Stimulated activated CD4-positive, alpha-beta T cell treated with anti-CD3 and anti-CD28 coated beads, Interleukin-2, amount 100 ng/mL, for 4 hours (primary cell): ENCODE results near the gene IFNA8.
A peak's percentile ranks its signal among the peaks of the same experiment; 100 is the strongest.
"Not testable (repeated sequence)": the region's sequence is repeated elsewhere in the genome, so short reads cannot be mapped to it uniquely, and the experiment has no call there.

Experiments used
- DNase-seq: peaks from one replicate; pipeline ENCODE4 v3.0.0-alpha.2; 2020; ENCODE audit warnings: low read depth

The IFNA8 gene

DNA sequence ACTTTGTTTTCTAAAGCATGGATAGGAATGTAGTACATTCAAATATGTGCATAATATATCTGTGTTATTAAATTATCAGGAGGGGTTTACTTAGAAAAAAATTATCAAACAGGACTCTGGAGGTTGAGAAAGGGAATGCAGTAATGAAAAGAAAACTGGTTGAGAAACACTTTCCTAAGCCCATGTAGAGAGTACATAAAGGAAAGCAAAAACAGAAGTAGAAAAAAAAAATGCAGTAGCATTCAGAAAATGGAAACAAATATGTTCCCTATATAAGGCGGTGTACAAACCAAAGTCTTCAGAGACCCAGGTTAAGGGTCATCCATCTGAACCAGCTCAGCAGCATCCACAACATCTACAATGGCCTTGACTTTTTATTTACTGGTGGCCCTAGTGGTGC lies at the start of gene IFNA8:
IFNA8 (plus strand) TSS at position 301 of the 400 bp plus-strand sequence; CDS start at position 361, 60 bp downstream.
- DNase-seq: no peak

DNA sequence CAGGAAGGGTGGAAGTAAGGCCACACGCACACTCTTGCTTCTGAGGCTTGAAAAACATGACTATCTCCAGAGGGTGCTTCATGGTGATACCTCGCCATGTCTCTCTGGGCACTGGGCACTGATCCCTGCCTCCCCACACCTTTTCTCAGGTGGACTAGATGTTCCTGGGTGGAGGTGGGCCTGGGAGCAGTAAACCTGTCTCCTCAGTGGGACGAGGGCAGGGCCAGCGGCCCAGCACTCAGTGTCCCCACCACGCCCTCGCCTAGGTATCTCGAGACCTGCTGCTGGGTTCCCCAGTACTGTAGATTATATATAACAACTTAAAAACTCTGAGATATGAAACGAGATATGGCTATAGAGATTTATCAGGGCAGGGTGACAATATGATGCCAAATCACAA lies 46.6 kb upstream of the IFNA8 start:
- no peak for DNase-seq

DNA sequence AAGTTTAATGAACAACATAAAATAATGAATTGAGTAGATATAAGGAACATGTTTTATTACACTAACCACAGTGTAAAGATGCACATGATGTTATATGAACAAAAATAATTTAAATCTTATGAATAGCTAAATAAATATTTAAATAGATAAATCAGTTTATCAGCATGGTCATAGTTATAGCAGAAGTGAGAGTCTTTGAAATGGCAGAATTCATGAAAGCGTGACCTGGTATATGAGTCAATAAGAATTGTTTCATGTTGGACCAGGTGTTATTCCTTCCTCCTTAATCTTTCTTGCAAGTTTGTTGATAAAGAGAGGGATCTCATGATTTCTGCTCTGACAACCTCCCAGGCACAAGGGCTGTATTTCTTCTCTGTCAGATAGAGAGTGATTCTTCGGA lies 41.7 kb upstream of the IFNA8 start:
- DNase-seq: not testable (repeated sequence)

DNA sequence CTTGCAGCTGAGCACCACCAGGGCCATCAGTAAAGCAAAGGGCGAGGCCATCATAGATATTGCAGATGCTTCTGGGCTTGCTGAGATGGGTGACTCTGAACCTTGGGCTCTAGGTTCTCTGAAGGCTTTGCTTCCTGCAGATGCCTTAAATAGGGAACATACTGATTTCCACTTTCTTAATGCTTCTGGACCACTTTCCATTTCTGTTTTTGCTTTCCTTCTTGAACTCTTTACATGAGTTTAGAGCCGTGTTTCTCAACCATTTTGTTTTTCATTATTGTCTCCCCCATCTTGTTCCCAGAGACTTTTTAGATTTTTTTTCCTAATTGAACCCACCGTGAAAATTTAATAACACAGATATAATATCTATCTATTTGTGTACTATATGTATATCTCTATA lies 41.0 kb upstream of the IFNA8 start, which contains the start of gene IFNA13:
IFNA13 (minus strand) TSS at position 101 of the 400 bp plus-strand sequence; CDS start at position 54, 47 bp downstream.
- no peak for DNase-seq

DNA sequence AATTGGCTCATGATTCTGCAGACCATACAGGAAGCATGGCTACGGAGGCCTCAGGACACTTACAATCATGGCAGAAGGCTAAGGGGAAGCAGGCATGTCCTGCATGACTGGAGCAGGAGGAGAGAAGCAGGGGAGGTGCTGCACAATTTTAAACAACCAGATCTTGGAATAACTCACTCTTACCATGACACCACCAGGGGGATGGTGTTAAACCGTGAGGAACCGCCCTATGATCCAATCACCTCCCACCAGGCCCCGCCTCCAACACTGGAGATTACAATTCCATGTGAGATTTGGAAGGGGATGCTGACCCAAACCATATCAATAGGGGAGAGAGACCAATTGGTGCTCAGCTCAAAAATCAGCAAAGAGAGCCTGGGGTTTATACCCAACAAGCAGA lies 37.5 kb upstream of the IFNA8 start:
- not testable (repeated sequence) for DNase-seq

DNA sequence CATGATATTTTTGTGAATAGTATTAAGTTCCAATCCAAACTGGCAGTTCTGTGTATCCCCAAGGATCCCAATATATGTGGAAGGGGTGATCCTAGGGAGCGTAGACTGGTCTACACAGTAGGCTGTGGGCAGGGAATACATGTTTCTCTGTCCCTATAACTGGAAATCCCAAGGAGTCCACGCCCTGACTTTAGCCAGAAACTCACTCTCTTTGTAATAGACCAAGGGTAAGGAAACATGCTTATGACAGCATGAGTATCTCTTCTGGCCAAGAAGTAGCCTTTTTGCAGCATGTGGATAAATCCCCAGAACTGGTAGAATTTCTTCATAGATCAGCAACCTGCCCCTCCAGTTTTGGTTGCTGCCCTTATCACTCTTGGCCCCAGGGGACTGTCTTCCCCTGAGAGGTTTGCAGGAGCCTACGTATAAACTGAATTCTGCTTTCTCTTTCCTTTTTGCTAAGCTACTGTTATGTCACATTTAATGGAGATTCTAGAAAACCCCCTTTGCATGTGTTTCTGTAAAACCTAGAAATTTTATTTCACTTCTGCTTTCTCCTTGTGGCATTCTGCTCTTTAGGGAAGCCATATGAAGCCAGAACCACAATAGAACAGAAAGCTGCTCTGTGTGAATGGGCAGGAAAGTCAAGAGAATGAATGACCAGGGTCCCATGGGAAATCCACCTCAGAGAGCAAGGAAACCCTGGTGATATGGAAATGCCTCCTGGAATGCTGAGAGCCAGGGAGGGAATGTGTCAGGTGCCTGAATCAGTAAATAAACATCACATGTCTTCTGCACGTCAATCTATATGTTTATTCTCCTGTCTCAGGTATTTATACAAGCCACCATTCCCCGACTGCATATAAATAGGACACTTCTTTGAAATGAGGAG lies 27.2 kb upstream of the IFNA8 start:
- no peak for DNase-seq

DNA sequence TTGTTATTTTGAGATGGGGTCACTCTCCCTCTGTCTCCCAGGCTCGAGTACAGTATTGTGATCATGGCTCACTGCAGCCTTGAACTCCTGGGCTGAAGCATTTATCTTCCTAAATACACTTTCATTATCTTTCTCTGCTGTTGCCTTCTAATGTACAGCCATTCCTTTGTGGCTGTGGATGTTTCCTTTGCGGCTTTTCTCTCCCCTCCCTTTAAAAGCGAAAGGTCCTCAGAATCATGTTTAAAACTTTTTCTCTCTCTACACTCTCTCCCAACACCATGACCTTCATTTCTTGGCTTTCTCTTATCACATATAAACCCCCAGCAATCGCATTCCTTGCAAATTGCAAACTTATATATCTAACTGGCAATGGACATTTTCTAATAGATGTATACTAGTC lies 25.3 kb upstream of the IFNA8 start:
- no peak for DNase-seq

DNA sequence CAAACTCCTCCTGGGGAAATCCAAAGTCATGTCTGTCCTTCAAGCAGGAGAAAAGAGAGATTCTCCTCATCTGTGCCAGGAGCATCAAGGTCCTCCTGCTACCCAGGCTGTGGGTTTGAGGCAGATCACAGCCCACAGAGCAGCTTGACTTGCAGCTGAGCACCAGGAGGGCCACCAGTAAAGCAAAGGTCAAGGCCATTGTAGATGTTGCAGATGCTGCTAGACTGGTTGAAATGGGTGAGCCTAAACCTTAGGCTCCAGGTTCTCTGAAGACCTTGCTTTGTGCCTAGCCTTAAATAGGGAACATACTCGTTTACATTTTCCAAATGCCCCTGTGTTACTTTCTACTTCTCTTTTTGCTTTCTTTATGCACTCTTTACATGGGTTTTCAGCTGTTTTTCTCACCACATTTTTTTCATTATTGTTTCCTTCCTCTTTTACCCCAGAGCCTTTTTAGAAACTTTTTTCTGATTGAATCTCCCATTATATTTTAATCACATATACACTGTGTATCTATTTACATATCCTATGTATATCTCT lies 23.7 kb upstream of the IFNA8 start, which contains the start of gene IFNA2:
IFNA2 (minus strand) TSS at position 268 of the 540 bp plus-strand sequence; CDS start at position 199, 69 bp downstream.
- no peak for DNase-seq

DNA sequence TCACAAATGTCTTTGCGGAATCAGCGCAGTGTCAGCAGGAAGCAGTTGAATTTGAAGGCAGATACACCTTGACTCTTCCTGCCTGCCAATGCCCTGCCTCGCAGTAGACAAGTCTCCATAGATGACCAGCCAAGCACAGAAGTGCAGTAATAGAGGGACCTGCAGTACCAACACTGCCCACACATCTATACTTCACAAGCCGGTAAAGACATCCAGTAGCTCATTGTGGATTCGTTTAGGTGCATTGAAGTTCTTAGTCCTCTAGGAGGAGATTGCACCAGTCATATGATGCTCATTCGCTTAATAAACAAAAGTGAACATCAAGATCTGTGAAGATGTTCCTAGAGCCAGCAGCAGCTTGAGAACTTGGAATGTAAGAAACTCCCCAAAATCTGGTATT lies 16.6 kb upstream of the IFNA8 start:
- DNase-seq: no peak

DNA sequence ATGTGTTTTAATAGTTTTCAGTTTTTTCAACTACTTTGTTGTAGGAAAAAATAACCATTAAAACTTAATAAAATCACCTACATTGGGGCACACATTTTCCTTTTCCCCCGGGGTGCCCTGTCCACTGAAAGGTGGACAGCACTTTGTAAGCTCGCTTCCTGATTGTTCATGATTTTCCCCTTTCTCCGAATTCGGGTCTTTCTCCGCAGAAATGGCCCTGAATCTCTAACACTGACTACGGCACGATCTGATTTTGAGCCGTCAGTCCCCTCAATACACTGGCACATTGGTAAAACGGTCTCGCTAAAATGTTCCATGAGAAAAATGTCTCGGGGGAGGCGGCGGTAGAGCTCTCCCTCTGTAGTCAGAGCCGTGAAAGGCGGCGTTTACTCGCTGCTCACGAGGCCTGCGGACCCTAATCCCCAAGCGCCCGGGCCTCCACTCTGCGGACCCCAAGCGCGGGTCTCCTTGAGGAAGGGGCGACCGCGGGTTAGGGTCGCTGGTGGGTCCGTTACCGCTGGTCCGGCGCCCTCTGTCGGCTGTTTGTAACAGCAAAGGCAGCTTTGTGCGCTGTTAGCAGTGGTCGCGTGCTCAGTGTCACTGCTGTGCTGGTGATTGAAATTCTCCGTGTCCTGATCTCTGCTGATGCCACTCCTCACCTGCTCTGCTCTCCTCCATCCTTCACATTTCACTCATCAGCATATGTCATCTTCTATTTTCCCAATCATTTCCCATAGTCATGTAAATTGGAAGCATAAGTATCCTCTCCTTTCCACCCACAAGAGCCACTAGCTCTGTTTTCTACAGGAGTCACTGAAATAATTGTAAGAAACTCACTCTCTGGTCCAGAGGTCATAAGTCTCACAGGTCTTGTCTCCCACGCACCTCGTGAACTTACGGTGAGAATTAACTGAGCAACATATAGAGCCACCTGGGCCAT lies 12.9 kb upstream of the IFNA8 start:
- DNase-seq: peak; percentile 33

DNA sequence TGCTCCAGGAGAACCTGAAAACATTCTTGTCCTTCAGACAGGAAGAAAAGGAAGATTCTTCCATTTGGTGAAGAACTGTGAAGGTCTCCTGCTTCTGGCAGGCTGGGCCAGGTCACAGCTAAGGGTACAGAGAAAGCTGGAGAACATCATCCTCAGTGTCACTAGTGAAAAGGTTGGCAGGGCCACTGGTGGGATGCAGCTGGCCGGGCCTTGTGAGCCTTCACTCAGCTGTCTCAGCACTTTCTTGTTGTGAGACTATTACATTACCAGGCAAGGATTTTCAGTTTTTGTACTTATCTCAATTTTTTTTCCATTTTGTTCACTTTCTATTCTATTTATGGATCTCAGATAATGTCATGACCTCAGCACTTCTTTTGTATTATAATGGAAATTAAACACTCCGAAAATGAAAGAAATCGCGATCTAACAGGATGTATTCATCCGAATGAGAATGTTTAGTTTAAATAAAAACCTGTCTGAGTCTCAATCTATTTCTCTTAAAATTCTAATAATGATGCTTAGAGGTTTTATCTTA lies 9.9 kb upstream of the IFNA8 start:
- no peak for DNase-seq

DNA sequence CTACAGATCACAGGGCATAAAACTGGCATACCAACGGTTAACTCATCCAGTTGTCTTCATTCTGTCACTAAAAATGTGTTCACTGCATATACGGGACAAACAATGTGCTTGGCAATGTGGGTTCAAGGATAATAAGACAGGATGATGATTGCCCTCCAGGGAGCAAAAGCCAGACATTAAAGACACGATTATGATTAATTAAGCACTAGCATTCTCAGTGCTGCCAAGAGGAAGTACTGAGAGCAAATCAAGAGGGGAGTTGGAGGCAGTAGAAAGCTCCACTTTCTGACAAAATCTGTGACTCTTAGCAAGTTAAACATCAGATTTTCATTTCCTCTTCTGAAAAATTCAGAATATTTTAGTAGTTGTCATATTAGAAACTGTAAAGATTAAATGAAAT lies 9.0 kb upstream of the IFNA8 start:
- no peak for DNase-seq

DNA sequence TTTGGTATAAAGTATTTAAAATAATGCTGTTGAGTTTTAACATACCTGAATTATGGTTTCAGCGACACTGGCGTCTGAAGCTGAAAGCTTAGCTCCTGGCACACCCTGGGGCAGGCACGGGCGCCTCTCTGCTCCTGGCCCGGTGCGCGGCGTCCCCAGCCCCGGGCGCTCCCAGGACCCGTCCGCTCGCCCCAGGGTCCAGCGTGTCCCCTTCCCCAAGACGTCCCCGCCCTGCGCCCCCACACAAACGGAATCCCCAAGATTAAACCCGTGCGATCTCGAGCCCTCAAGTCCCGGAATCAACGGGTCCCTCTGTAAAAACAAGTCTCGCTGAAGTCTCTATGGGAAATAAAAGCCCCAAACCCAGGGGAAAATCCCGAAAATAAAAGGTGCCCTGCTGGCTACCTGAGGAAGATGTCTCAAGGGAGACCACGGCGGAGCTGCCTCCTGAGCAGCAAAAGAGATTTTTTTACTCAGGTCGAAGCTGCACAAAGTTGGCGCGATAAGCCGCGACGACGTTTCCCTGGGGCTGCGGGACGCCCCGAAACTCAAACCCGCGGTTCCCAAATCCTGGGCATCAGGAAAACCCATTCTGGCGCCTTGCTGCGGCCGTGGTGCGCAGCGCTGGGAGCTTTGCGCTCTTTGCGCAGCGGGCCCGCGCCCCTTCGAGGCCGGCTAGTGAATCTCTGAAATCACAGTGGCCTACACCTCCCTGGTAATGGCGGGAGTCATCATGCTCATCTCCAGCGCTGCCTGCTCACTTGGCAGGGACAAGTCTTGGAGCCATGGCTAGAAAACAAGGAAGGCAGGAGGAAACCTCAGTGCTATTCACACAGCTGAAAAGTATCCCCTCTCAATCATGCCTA lies 6.3 kb upstream of the IFNA8 start:
- DNase-seq: no peak

DNA sequence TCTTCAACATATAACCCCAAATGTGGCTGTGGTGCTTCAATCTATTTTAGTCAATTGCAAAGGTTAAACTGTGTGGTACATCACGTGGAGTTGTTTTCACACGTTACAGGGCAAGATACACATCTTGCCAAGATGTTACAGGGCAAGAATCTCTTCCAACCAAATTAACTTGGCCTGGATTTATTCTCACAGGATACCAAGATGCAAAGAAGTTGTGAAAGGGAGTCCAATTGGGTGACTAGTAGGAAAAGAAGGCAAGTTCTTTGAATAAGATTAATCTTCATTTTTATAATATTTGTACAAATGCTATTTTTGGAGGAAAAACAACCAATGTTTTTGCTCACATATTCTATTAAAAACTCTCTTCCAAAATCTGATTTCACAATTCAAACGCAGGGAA lies 4.8 kb upstream of the IFNA8 start:
- no peak for DNase-seq

DNA sequence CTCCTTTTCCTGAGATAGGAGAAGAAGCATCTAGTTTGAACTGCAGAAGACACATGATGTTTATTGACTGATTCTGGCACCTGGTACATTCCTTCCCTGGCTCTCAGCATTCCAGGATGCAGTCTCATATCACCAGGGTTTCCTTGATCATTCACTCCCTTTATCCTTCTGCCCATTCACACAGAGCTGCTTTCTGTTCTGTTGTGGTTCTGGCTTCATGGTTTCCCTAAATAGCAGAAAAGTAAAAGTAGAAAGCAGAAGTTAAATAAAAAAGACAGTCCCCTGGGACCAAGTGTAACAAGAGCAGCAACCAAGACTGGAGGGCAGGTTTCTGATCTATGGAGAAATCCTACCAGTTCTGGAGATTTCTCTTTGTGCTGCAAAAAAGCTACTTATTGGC lies 3.2 kb downstream of the IFNA8 start:
- no peak for DNase-seq

DNA sequence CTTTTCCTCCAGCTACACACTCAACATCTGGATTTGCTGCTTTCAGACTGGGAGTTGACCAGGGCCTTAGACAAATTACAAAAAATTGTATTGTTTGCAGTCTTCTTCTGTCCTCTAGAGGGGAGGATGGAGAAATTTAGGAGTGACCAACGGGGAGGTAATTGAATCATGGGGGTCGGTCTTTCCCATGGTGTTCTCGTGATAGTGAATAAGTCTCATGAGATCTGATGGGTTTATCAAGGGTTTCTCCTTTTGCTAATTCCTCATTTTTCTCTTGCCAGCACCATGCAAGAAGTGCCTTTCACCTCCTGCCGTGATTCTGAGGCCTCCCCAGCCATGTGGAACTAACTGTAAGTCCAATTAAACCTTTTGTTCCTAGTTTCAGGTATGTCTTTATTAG lies 4.2 kb downstream of the IFNA8 start:
- no peak for DNase-seq

DNA sequence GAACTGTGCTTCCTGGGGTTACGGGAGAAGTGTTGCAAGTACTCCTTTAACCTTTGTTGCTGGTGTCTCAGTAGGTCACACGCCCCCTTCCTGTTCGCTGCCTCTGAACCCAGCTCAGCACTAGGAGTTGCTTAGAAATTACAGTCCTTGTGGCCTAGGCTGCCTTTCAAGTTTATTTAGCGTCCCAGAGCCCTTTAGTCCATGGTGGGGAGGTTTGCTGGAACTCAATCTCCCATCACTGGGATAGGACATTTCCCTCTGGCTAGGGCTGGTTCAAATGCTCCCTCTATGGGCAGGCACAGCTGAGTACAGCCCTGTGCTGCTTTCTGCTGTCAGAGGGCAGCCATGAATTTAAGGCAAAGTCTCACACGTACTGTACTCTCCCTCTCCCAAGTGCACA lies 4.7 kb downstream of the IFNA8 start:
- no peak for DNase-seq

DNA sequence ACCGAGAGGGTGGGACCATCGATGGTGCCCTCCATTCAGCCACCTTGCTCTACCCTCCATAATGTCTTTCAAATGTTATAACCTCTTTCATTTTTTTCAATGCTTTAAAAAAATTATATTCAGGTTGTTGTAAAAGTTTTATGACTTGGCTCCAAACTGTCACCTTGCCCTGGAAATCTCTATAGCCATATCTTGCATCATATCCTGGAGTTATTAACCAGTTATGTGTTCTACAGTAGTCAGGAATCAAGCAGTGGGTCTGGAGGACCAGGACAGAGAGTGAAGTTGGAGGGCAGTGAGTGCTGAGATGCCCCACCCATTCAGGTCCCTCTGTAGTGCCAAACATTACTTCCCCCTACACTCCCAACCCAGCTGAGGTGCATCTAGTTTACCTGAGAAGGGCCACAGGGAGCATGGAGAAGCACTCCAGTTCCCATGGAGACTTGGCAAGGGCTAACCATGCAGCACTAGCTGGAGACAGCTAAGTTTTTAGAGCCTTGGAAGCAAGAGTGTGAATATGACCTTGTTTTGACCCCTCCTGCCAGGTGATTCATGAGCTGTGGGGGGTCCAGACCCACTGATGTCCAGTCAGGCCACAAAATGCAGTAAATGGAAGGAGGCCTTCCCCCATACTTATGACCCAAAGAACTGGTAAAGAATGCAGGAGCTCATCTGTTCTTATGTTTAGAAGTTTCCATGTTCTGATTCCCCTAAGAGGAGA lies 5.5 kb downstream of the IFNA8 start:
- no peak for DNase-seq

DNA sequence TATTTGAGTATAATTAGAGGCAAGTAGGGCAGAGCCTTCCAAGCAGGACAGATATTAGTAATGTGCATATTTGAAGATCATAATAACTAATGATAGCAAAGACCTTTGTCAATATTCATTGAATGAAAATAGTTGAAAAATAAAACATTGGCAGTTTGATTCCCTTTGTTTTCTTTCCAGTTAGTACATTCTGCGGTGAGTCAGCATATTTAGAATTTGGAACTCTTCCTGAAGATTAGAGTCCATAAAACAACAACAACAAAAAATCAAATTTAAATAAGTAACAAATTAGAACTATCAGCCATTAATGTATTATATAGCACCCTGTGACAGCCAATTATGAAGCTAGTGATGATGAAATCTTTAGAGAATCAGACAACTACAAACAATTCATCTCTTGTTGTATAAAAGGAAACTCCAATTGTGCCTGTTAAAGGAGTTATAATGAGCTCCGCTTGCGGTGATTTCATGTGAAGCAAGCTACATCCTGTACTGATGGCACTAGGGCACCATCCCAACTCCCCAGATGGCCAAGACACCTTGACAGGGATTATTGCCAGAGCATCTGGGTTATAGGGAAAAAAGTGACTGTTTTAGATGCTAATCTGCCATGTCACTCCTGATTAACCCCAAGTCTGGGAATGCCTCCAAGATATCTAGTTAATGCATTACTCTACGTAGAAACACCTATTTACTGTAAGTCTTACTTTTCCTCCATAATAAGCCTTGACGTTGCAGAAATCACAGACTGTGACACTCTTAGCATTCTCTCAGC lies 6.8 kb downstream of the IFNA8 start:
- no peak for DNase-seq

DNA sequence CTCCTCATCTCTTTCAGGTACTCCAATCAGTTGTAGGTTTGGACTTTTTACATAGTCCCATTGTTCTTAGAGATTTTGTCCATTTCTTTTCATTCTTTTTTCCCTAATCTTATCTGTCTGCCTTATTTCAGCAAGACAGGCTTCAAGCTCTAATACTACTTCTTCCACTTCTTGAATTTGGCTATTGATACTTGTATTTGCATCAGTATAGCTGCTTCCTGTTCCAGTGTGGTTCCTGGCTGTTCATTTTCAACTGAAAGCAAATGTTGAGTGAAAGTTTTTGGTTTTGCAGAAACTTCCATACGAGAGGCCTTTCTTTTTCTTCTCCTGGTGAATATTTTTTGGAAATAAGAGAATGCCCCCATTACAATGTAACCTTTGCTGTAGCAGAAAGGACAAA lies 19.3 kb downstream of the IFNA8 start:
- DNase-seq: no peak
